ENCODE measurements around the gene PCDH9.

Gene PCDH9

GRCh38 chr13:67036699-67037457, 193.3 kb downstream of the PCDH9 start:
- Histone ChIP-seq H3K9ac (ENCODE audit: low read depth, low read length) (no peak overlapping the region), H3K27ac (ENCODE audit: low read depth, low read length) (no peak overlapping the region), H3K36me3 (ENCODE audit: control insufficient read depth, insufficient read depth, low read length) (no peaks in the 10 kb centered on the region), H3K4me3 (ENCODE audit: low read depth, low read length) (no peak overlapping the region), H3K4me1 (ENCODE audit: control insufficient read depth, insufficient read depth, low read length) (peaks cover 8% of the 10 kb centered on the region), H3K9me3 (ENCODE audit: control insufficient read depth, insufficient read depth, low read length) (no peaks in the 10 kb centered on the region), H3K27me3 (ENCODE audit: control insufficient read depth, insufficient read depth, low read length) (no peaks in the 10 kb centered on the region)

GRCh38 chr13:67033170-67033569, 197.0 kb downstream of the PCDH9 start:
- no peak overlapping the region for H3K27ac ChIP-seq (ENCODE audit: low read depth, low read length)
- H3K27me3 ChIP-seq (ENCODE audit: control insufficient read depth, insufficient read depth, low read length) = no peaks in the 10 kb centered on the region
- no peaks in the 10 kb centered on the region for H3K9me3 ChIP-seq (ENCODE audit: control insufficient read depth, insufficient read depth, low read length)
- peaks cover 8% of the 10 kb centered on the region for H3K4me1 ChIP-seq (ENCODE audit: control insufficient read depth, insufficient read depth, low read length)
- no peaks in the 10 kb centered on the region for H3K36me3 ChIP-seq (ENCODE audit: control insufficient read depth, insufficient read depth, low read length)
- no peak overlapping the region for H3K4me3 ChIP-seq (ENCODE audit: low read depth, low read length)
- no peak overlapping the region for H3K9ac ChIP-seq (ENCODE audit: low read depth, low read length)

- no peaks in the 10 kb centered on the region for H3K27me3 ChIP-seq (ENCODE audit: control insufficient read depth, insufficient read depth, low read length)
- H3K9ac ChIP-seq (ENCODE audit: low read depth, low read length) = no peak overlapping the region
- H3K27ac ChIP-seq (ENCODE audit: low read depth, low read length) = no peak overlapping the region
- H3K4me1 ChIP-seq (ENCODE audit: control insufficient read depth, insufficient read depth, low read length) = peaks cover 15% of the 10 kb centered on the region
- no peaks in the 10 kb centered on the region for H3K36me3 ChIP-seq (ENCODE audit: control insufficient read depth, insufficient read depth, low read length)
- no peak overlapping the region; the same call in 1 of the 2 replicates for H3K4me3 ChIP-seq (ENCODE audit: low read depth, low read length)
- H3K9me3 ChIP-seq (ENCODE audit: control insufficient read depth, insufficient read depth, low read length) = no peaks in the 10 kb centered on the region
Measured at GRCh38 chr13:67023130-67023876, 206.8 kb downstream of the PCDH9 start.

- Histone ChIP-seq H3K9me3 (ENCODE audit: control insufficient read depth, insufficient read depth, low read length) (no peaks in the 10 kb centered on the region), H3K9ac (ENCODE audit: low read depth, low read length) (no peak overlapping the region), H3K27ac (ENCODE audit: low read depth, low read length) (no peak overlapping the region), H3K27me3 (ENCODE audit: control insufficient read depth, insufficient read depth, low read length) (no peaks in the 10 kb centered on the region), H3K36me3 (ENCODE audit: control insufficient read depth, insufficient read depth, low read length) (no peaks in the 10 kb centered on the region), H3K4me3 (ENCODE audit: low read depth, low read length) (no peak overlapping the region), H3K4me1 (ENCODE audit: control insufficient read depth, insufficient read depth, low read length) (peaks cover 13% of the 10 kb centered on the region)
Measured at GRCh38 chr13:67018775-67019174, 211.4 kb downstream of the PCDH9 start.

GRCh38 chr13:67017276-67017675, 212.9 kb downstream of the PCDH9 start:
- Histone ChIP-seq H3K36me3 (ENCODE audit: control insufficient read depth, insufficient read depth, low read length) (no peaks in the 10 kb centered on the region), H3K27ac (ENCODE audit: low read depth, low read length) (no peak overlapping the region), H3K9me3 (ENCODE audit: control insufficient read depth, insufficient read depth, low read length) (no peaks in the 10 kb centered on the region), H3K4me1 (ENCODE audit: control insufficient read depth, insufficient read depth, low read length) (no peaks in the 10 kb centered on the region), H3K4me3 (ENCODE audit: low read depth, low read length) (no peak overlapping the region), H3K27me3 (ENCODE audit: control insufficient read depth, insufficient read depth, low read length) (no peaks in the 10 kb centered on the region), H3K9ac (ENCODE audit: low read depth, low read length) (no peak overlapping the region)

GRCh38 chr13:67015976-67016600, 214.0 kb downstream of the PCDH9 start:
- no peak overlapping the region for H3K27ac ChIP-seq (ENCODE audit: low read depth, low read length)
- H3K4me1 ChIP-seq (ENCODE audit: control insufficient read depth, insufficient read depth, low read length) = no peaks in the 10 kb centered on the region; the same call in 1 of the 2 replicates
- H3K36me3 ChIP-seq (ENCODE audit: control insufficient read depth, insufficient read depth, low read length) = no peaks in the 10 kb centered on the region
- H3K9ac ChIP-seq (ENCODE audit: low read depth, low read length) = no peak overlapping the region
- no peak overlapping the region for H3K4me3 ChIP-seq (ENCODE audit: low read depth, low read length)
- H3K27me3 ChIP-seq (ENCODE audit: control insufficient read depth, insufficient read depth, low read length) = no peaks in the 10 kb centered on the region
- no peaks in the 10 kb centered on the region for H3K9me3 ChIP-seq (ENCODE audit: control insufficient read depth, insufficient read depth, low read length)

- Histone ChIP-seq H3K9ac (ENCODE audit: low read depth, low read length) (no peak overlapping the region), H3K4me1 (ENCODE audit: control insufficient read depth, insufficient read depth, low read length) (peaks cover 7% of the 10 kb centered on the region; the same call in 1 of the 2 replicates), H3K4me3 (ENCODE audit: low read depth, low read length) (no peak overlapping the region), H3K27ac (ENCODE audit: low read depth, low read length) (no peak overlapping the region), H3K27me3 (ENCODE audit: control insufficient read depth, insufficient read depth, low read length) (no peaks in the 10 kb centered on the region), H3K9me3 (ENCODE audit: control insufficient read depth, insufficient read depth, low read length) (no peaks in the 10 kb centered on the region), H3K36me3 (ENCODE audit: control insufficient read depth, insufficient read depth, low read length) (no peaks in the 10 kb centered on the region)
Measured at GRCh38 chr13:67014399-67014798, 215.7 kb downstream of the PCDH9 start.

GRCh38 chr13:67013709-67014108, 216.4 kb downstream of the PCDH9 start:
- Histone ChIP-seq H3K9me3 (ENCODE audit: control insufficient read depth, insufficient read depth, low read length) (no peaks in the 10 kb centered on the region), H3K4me3 (ENCODE audit: low read depth, low read length) (no peak overlapping the region), H3K4me1 (ENCODE audit: control insufficient read depth, insufficient read depth, low read length) (peaks cover 9% of the 10 kb centered on the region; the same call in 1 of the 2 replicates), H3K27ac (ENCODE audit: low read depth, low read length) (no peak overlapping the region), H3K9ac (ENCODE audit: low read depth, low read length) (no peak overlapping the region), H3K27me3 (ENCODE audit: control insufficient read depth, insufficient read depth, low read length) (no peaks in the 10 kb centered on the region), H3K36me3 (ENCODE audit: control insufficient read depth, insufficient read depth, low read length) (no peaks in the 10 kb centered on the region)

- Histone ChIP-seq H3K4me1 (ENCODE audit: control insufficient read depth, insufficient read depth, low read length) (peaks cover 9% of the 10 kb centered on the region; the same call in 1 of the 2 replicates), H3K9me3 (ENCODE audit: control insufficient read depth, insufficient read depth, low read length) (no peaks in the 10 kb centered on the region), H3K27ac (ENCODE audit: low read depth, low read length) (no peak overlapping the region), H3K36me3 (ENCODE audit: control insufficient read depth, insufficient read depth, low read length) (no peaks in the 10 kb centered on the region), H3K27me3 (ENCODE audit: control insufficient read depth, insufficient read depth, low read length) (no peaks in the 10 kb centered on the region), H3K9ac (ENCODE audit: low read depth, low read length) (no peak overlapping the region), H3K4me3 (ENCODE audit: low read depth, low read length) (no peak overlapping the region)
Measured at GRCh38 chr13:67008075-67008668, 222.0 kb downstream of the PCDH9 start.

- Histone ChIP-seq H3K27me3 (ENCODE audit: control insufficient read depth, insufficient read depth, low read length) (no peaks in the 10 kb centered on the region), H3K27ac (ENCODE audit: low read depth, low read length) (no peak overlapping the region), H3K9me3 (ENCODE audit: control insufficient read depth, insufficient read depth, low read length) (no peaks in the 10 kb centered on the region), H3K9ac (ENCODE audit: low read depth, low read length) (no peak overlapping the region), H3K4me1 (ENCODE audit: control insufficient read depth, insufficient read depth, low read length) (peaks cover 3% of the 10 kb centered on the region; the same call in 1 of the 2 replicates), H3K36me3 (ENCODE audit: control insufficient read depth, insufficient read depth, low read length) (no peaks in the 10 kb centered on the region), H3K4me3 (ENCODE audit: low read depth, low read length) (no peak overlapping the region)
Measured at GRCh38 chr13:67004511-67004910, 225.6 kb downstream of the PCDH9 start.
